Breast epithelium (tissue), 4 donors: ENCODE results near the gene PPP1R27. TPM values are rescaled to one million over a fixed set of nuclear protein-coding genes. Genes with fewer than 3 reads are reported as not detected.

Experiments
- DNase-seq, 2 donors: peaks; one replicate each; pipeline ENCODE4 v3.0.0-alpha.2; 2019; ENCODE audit warnings: low spot score in 2 of 2
- H3K27ac ChIP-seq, 2 donors: fragments of 200-600 bp; sonication (generic) in 1 of 2; one replicate each; pipeline ENCODE4 v1.5.1; 2016 to 2019; ENCODE audit warnings: mild to moderate bottlenecking in 1 of 2
- H3K27me3 ChIP-seq, 2 donors: fragments of 200-600 bp; sonication (generic) in 1 of 2; one replicate each; pipeline versions ENCODE4 v1.5.1 to v1.6.0; 2017 to 2019; ENCODE audit warnings: control low read depth in 1 of 2, mild to moderate bottlenecking in 1 of 2
- H3K36me3 ChIP-seq: fragments of 200-600 bp; one replicate; pipeline ENCODE4 v1.5.1; 2019
- H3K4me1 ChIP-seq, 2 donors: fragments of 200-600 bp; sonication (generic); one replicate each; pipeline ENCODE4 v1.5.1; 2016 to 2019; ENCODE audit warnings: control low read depth in 1 of 2
- H3K4me3 ChIP-seq, 3 donors: fragments of 200-600 bp; sonication (generic); 1 replicate in 2 of 3; 2 replicates in 1 of 3; pipeline ENCODE4 v1.5.1; 2016 to 2019; ENCODE audit warnings: mild to moderate bottlenecking in 3 of 3, moderate library complexity in 2 of 3
- H3K9me3 ChIP-seq, 2 donors: fragments of 200-600 bp; sonication (generic) in 1 of 2; one replicate each; pipeline ENCODE4 v1.5.1; 2016 to 2019; ENCODE audit warnings: control low read depth in 1 of 2
- POLR2A ChIP-seq: fragments of 450-650 bp; IDR thresholded peaks from one replicate; pipeline ENCODE4 v1.6.1; 2016; ENCODE audit warnings: antibody characterized with exemption, mild to moderate bottlenecking, moderate library complexity
- POLR2AphosphoS5 ChIP-seq, 3 donors: sonication (generic); formaldehyde crosslinking; IDR thresholded peaks; one replicate each; pipeline ENCODE4 v1.6.1; 2017; ENCODE audit warnings: antibody characterized with exemption in 3 of 3
- intact Hi-C: fragments of 100-400 bp; cut with DNase I; formaldehyde crosslinking; loops from one replicate; pipeline ENCODE4 v1.15.1; 2023; ENCODE audit warnings: low total_unique reads
- total RNA-seq, 3 donors: library from RNA; depleted of rRNA; stranded (reverse); fragments of >200 nt; gene quantifications; one replicate each; pipeline ENCODE4 v1.1.0, GENCODE V29; 2016
- TF ChIP-seq, protein P1 (sequence below), 3 donors: fragments of 450-650 bp; IDR thresholded peaks; one replicate each; pipeline ENCODE4 v1.5.1; 2016 to 2017; ENCODE audit warnings: antibody characterized with exemption in 3 of 3, mild to moderate bottlenecking in 3 of 3, moderate library complexity in 3 of 3

The PPP1R27 gene
- total RNA-seq, 3 donors from 2014 or later, result not detected

DNA sequence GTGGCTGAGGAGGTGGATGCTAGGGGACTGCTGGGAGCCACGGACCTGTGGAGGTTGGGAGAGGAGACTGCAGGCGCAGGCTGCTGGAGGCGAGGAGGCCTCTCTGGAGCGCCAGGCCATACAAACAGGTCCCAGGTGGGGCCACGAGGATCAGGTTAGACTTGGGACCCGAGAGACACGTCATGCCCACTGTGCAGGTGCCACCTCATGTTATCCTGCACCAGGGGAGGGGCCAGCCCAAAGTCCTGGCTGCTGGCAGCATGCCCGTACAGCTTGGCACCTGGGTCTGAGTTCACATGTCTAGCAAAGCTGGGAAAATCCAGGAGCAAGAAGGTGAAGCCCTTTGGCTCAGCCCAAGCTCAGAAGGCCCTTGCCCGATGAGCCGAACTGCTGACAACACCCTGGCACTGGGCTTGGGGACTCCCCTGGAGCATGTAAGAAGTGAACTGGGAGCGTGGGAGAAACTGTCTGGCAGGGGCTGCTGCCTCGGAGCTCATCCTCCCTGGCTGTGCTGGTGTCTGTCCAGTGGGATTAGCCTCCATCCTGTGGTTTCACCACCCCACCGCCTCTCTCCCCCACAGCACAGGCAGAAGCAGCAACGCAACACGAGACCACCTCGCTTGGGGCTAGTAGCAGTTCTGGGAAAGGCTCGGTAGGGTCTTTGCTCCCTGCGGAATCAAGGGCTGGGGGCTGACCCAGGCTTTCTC lies 31.0 kb upstream of the PPP1R27 start:
- DNase-seq, result no peak
- Histone ChIP-seq H3K27me3 (no peaks in the 10 kb centered on the region), H3K4me1 (peaks cover 0 to 14% of the 10 kb centered on the region in 2 donors), H3K36me3 (no peaks in the 10 kb centered on the region), H3K9me3 (no peaks in the 10 kb centered on the region), H3K27ac (peak overlapping the region; percentile 97), H3K4me3 (no peak overlapping the region)
- TF ChIP-seq, protein P1, sequence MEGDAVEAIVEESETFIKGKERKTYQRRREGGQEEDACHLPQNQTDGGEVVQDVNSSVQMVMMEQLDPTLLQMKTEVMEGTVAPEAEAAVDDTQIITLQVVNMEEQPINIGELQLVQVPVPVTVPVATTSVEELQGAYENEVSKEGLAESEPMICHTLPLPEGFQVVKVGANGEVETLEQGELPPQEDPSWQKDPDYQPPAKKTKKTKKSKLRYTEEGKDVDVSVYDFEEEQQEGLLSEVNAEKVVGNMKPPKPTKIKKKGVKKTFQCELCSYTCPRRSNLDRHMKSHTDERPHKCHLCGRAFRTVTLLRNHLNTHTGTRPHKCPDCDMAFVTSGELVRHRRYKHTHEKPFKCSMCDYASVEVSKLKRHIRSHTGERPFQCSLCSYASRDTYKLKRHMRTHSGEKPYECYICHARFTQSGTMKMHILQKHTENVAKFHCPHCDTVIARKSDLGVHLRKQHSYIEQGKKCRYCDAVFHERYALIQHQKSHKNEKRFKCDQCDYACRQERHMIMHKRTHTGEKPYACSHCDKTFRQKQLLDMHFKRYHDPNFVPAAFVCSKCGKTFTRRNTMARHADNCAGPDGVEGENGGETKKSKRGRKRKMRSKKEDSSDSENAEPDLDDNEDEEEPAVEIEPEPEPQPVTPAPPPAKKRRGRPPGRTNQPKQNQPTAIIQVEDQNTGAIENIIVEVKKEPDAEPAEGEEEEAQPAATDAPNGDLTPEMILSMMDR (IDR thresholded peaks at IDR 0.05), result no peak
- TF ChIP-seq POLR2AphosphoS5 (IDR thresholded peaks at IDR 0.05), result no peak
- no peak for TF ChIP-seq POLR2A
- intact Hi-C loops, result no loop called here

DNA sequence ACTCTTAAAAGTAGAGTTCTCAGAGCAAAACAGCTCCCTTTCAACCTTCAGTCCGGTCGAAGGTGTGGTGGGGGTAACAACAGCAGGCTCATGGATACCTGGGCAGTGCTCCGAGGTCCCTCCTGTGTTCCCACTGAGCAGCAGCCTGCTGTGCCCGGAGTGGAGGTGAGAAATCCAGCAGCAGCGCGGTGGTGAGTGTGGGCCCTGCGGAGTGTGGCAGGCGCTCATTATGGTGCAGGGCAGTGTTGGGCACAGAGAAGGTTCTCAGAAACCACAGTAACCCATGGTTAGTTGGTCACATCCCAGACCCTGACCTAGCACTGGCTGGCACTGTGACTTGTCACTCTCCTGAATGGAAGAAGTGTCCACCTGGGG lies 30.5 kb upstream of the PPP1R27 start:
- DNase-seq, result no peak
- Histone ChIP-seq H3K36me3 (no peaks in the 10 kb centered on the region), H3K27ac (no peak overlapping the region), H3K27me3 (no peaks in the 10 kb centered on the region), H3K4me3 (no peak overlapping the region), H3K9me3 (no peaks in the 10 kb centered on the region), H3K4me1 (peaks cover 0 to 14% of the 10 kb centered on the region in 2 donors)
- intact Hi-C loops, result no loop called here
- TF ChIP-seq POLR2A, result no peak
- TF ChIP-seq, protein P1 (IDR thresholded peaks at IDR 0.05), result no peak
- no peak for TF ChIP-seq POLR2AphosphoS5 (IDR thresholded peaks at IDR 0.05)

DNA sequence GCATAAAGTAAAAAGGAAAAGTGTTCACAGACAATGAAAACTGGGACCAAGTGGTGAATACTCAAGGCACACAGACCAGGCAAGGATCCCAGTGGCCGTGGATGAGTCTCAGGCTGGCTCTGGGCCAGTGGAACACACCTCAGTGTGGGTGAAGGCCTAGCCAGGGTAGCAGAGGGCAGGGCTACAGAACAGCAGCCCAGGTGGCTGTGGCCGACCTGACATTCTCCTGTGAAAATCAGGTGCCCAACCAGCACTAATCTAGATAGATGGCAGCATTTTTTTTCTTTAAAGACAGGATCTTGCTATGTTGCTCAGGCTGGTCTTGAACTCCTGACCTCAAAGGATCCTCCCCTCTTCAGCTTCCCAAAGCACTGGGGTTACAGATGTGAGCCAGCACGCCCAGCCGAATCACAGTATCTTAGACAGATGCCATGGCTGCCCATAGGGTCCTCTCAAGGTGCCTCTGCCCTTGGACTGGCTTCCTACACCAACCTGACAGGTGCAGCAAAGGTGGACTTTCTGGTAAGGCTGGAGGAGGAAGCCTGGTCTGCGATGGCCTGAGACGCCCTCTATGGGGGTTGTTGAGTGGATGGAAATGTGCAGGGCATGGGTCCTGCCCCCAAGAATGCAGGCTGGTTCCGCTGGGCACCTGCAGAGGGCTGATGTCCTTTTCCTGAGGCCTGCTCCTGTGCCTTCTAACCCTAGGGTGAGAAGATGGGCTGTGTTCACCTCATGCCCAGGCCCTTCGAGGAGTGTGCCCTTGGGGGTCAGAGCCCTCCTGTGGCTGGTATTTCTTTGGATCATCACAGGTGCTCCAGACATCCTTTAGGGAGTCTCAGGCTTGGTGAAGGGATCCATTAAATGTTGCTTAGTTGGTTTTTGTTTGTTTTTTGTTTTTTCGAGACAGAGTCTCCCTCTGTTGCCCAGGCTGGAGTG lies 29.3 kb upstream of the PPP1R27 start:
- no peak for DNase-seq
- intact Hi-C loops, result no loop called here
- TF ChIP-seq POLR2A (no peak), POLR2AphosphoS5 (IDR thresholded peaks at IDR 0.05) (no peak)
- TF ChIP-seq, protein P1 (IDR thresholded peaks at IDR 0.05), result no peak
- H3K4me1 ChIP-seq, result peaks cover 2 to 11% of the 10 kb centered on the region in 2 donors
- H3K36me3 ChIP-seq, result no peaks in the 10 kb centered on the region
- peak overlapping the region in 1 of 2 donors; percentile 34 for H3K27ac ChIP-seq
- no peaks in the 10 kb centered on the region for H3K9me3 ChIP-seq
- no peak overlapping the region for H3K4me3 ChIP-seq
- no peaks in the 10 kb centered on the region for H3K27me3 ChIP-seq

DNA sequence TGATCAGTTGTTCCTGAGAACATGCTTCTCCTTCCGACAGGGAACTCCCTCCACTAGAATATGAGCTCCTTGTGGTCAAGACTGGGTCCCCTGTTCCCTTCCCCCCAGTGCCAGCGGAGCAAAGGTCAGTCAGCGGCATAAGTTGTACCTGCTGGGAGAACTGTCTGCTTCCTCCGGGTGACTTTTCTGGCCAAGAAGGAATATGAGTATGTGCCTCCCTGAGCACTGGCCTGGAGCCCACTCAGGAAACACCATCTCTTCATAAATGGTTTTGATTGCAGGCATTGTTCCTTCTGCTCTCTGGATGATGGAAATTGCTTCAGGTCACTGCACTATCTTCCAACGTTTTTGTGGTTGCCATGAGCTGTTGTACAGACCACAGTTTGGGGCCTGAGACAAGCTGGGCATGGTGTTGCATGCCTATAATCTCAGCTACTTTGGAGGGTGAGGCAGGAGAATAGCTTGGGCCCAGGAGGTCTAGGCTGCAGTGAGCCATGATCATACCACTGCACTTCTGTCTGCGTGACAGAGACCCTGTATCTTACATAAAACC lies 28.3 kb upstream of the PPP1R27 start:
- intact Hi-C loops, result no loop called here
- Histone ChIP-seq H3K9me3 (no peaks in the 10 kb centered on the region), H3K36me3 (no peaks in the 10 kb centered on the region), H3K27me3 (no peaks in the 10 kb centered on the region), H3K27ac (peak overlapping the region in 1 of 2 donors; percentile 33), H3K4me1 (peaks cover 10 to 20% of the 10 kb centered on the region in 2 donors), H3K4me3 (no peak overlapping the region)
- no peak for TF ChIP-seq POLR2AphosphoS5 (IDR thresholded peaks at IDR 0.05)
- TF ChIP-seq, protein P1 (IDR thresholded peaks at IDR 0.05), result no peak
- DNase-seq, result no peak
